CD4-positive, alpha-beta T cell (primary cell): ENCODE results near the gene ELK4. TPM values are rescaled to one million over a fixed set of nuclear protein-coding genes. Genes with fewer than 3 reads are reported as not detected.

Experiments used
- ATAC-seq: fragments of 200-7000 bp; cut with Tn5 transposase; one replicate; pipeline ENCODE4 v1.10.0; 2022; ENCODE audit warnings: mild to moderate bottlenecking; ENCODE audit not compliant: poor library complexity
- CTCF ChIA-PET: fragments of 350-600 bp; sonication (Branson Sonifier 250); formaldehyde crosslinking; loops from one replicate; lab custom pipeline; 2021; ENCODE audit warnings: antibody characterized with exemption, inconsistent platforms; lab: Charles Lee
- POLR2A ChIA-PET: fragments of 350-600 bp; sonication (Branson Sonifier 250); formaldehyde crosslinking; loops from one replicate; lab custom pipeline; 2021; ENCODE audit warnings: antibody characterized with exemption, inconsistent platforms; lab: Charles Lee
- DNase-seq, 14 experiments: peaks; one replicate each; pipeline ENCODE4 v3.0.0-alpha.2; 2013 to 2020; ENCODE audit warnings: mixed read lengths in 2 of 14
- H3K27ac ChIP-seq, 2 donors: one replicate each; pipeline versions ENCODE4 v1.5.1 to v1.7.0; 2013; ENCODE audit warnings: low read length in 2 of 2, low read depth in 1 of 2, mild to moderate bottlenecking in 1 of 2
- H3K27me3 ChIP-seq, 2 experiments: 1 replicate in 1 of 2; 2 replicates in 1 of 2; pipeline versions ENCODE4 v1.6.1 to v1.7.0; 2013; ENCODE audit warnings: low read length in 2 of 2, control low read depth in 1 of 2, mild to moderate bottlenecking in 1 of 2, moderate library complexity in 1 of 2; ENCODE audit not compliant: insufficient read depth in 2 of 2, control insufficient read depth in 1 of 2
- H3K36me3 ChIP-seq: one replicate; pipeline ENCODE4 v1.6.1; 2013; ENCODE audit warnings: low read length, control low read depth; ENCODE audit not compliant: insufficient read depth
- H3K4me1 ChIP-seq: one replicate; pipeline ENCODE4 v1.6.1; 2013; ENCODE audit warnings: low read length, control low read depth; ENCODE audit not compliant: insufficient read depth
- H3K4me3 ChIP-seq: one replicate; pipeline ENCODE4 v1.5.1; 2013; ENCODE audit warnings: mild to moderate bottlenecking, low read length, moderate library complexity
- H3K9me3 ChIP-seq, 2 experiments: 1 replicate in 1 of 2; 2 replicates in 1 of 2; pipeline versions ENCODE4 v1.6.1 to v1.7.0; 2013; ENCODE audit warnings: low read length in 2 of 2, mild to moderate bottlenecking in 2 of 2, control low read depth in 1 of 2, moderate library complexity in 1 of 2; ENCODE audit not compliant: control insufficient read depth in 1 of 2, insufficient read depth in 1 of 2
- H3K27ac Mint-ChIP-seq: one replicate; pipeline ENCODE4 v1.8.0; 2020; ENCODE audit warnings: mixed read lengths
- H3K27me3 Mint-ChIP-seq: one replicate; pipeline ENCODE4 v1.8.0; 2021; ENCODE audit warnings: mixed read lengths
- H3K36me3 Mint-ChIP-seq: one replicate; pipeline ENCODE4 v1.8.0; 2021; ENCODE audit warnings: low read depth, mixed read lengths
- H3K4me1 Mint-ChIP-seq: one replicate; pipeline ENCODE4 v1.8.0; 2021; ENCODE audit warnings: low read depth, mixed read lengths
- H3K4me3 Mint-ChIP-seq: one replicate; pipeline ENCODE4 v1.8.0; 2020; ENCODE audit warnings: mild to moderate bottlenecking, mixed read lengths
- H3K9me3 Mint-ChIP-seq: one replicate; pipeline ENCODE4 v1.8.0; 2020; ENCODE audit warnings: mixed read lengths
- CTCF ChIP-seq: fragments of 200-600 bp; IDR thresholded peaks from one replicate; pipeline ENCODE4 v1.8.0; 2022; ENCODE audit warnings: antibody characterized with exemption, mild to moderate bottlenecking
- intact Hi-C, 2 experiments: fragments of 100-400 bp; cut with DNase I in 1 of 2; cut with micrococcal nuclease in 1 of 2; formaldehyde crosslinking; loops; one replicate each; pipeline versions ENCODE4 v1.15.1 to v1.9.0; 2023 to 2025; cut with DNase I, micrococcal nuclease
- total RNA-seq, 174 experiments: library from RNA in 2 of 174; stranded (reverse) in 2 of 174; gene quantifications; one replicate each; pipeline ENCODE4 v1.2.3 and lab custom pipeline; 2021 to 2026

The ELK4 gene
- total RNA-seq, 2 experiments from 2014 or later = 145 to 154 TPM

- no peak for ATAC-seq
- Mint-ChIP-seq H3K4me3 (no peak overlapping the region), H3K36me3 (peaks cover 60% of the 10 kb centered on the region), H3K27ac (peak overlapping the region; percentile 61), H3K4me1 (peaks cover 36% of the 10 kb centered on the region), H3K27me3 (no peaks in the 10 kb centered on the region), H3K9me3 (no peaks in the 10 kb centered on the region)
- peaks cover 46% of the 10 kb centered on the region for H3K36me3 ChIP-seq
- TF ChIP-seq CTCF = no peak
- H3K4me3 ChIP-seq = no peak overlapping the region
- H3K4me1 ChIP-seq = peaks cover 1% of the 10 kb centered on the region
- DNase-seq = no peak
- H3K27ac ChIP-seq = no peak overlapping the region
- no peaks in the 10 kb centered on the region for H3K27me3 ChIP-seq
- no peaks in the 10 kb centered on the region for H3K9me3 ChIP-seq
- POLR2A ChIA-PET = no interaction called here
- CTCF ChIA-PET = interaction anchor here (1.2 kb wide), 1 partner anchor 13 kb away, joined by 3 read pairs; no protein-coding TSS in a partner anchor
- intact Hi-C loops = no loop called here
Measured at GRCh38 chr1:205604825-205605505, 26.8 kb downstream of the ELK4 start.

- Histone ChIP-seq H3K27ac (no peak overlapping the region), H3K9me3 (no peaks in the 10 kb centered on the region), H3K36me3 (peaks cover 48% of the 10 kb centered on the region), H3K4me3 (no peak overlapping the region), H3K27me3 (no peaks in the 10 kb centered on the region), H3K4me1 (no peaks in the 10 kb centered on the region)
- no peak overlapping the region for H3K4me3 Mint-ChIP-seq
- peaks cover 27% of the 10 kb centered on the region for H3K4me1 Mint-ChIP-seq
- no peaks in the 10 kb centered on the region for H3K27me3 Mint-ChIP-seq
- H3K27ac Mint-ChIP-seq = no peak overlapping the region
- no peak for TF ChIP-seq CTCF
- H3K36me3 Mint-ChIP-seq = peaks cover 60% of the 10 kb centered on the region
- intact Hi-C loops = no loop called here
- CTCF ChIA-PET = no interaction called here
- no peak for ATAC-seq
- no peaks in the 10 kb centered on the region for H3K9me3 Mint-ChIP-seq
- DNase-seq = no peak
- POLR2A ChIA-PET = no interaction called here
Measured at GRCh38 chr1:205604059-205604458, 27.8 kb downstream of the ELK4 start.

GRCh38 chr1:205601205-205601604, 30.6 kb downstream of the ELK4 start:
- no peak overlapping the region for H3K4me3 Mint-ChIP-seq
- no peaks in the 10 kb centered on the region for H3K4me1 ChIP-seq
- ChIA-PET POLR2A (interaction anchor here (2.0 to 2.1 kb wide), 3 partner anchors 9 to 31 kb away, joined by 8 to 12 read pairs (median 9); partner anchors contain the start of gene ELK4), CTCF (interaction anchor here (1.4 to 1.9 kb wide), 3 partner anchors 8 to 31 kb away, joined by 5 to 18 read pairs (median 7); partner anchors contain the start of gene ELK4)
- intact Hi-C loops = no loop called here
- H3K27me3 ChIP-seq = no peaks in the 10 kb centered on the region
- H3K36me3 Mint-ChIP-seq = peaks cover 59% of the 10 kb centered on the region
- no peaks in the 10 kb centered on the region for H3K9me3 ChIP-seq
- ATAC-seq (no peak), DNase-seq (no peak)
- no peak overlapping the region for H3K27ac Mint-ChIP-seq
- no peak overlapping the region for H3K4me3 ChIP-seq
- H3K27ac ChIP-seq = no peak overlapping the region
- H3K36me3 ChIP-seq = peaks cover 50% of the 10 kb centered on the region
- TF ChIP-seq CTCF = no peak
- H3K27me3 Mint-ChIP-seq = no peaks in the 10 kb centered on the region
- H3K9me3 Mint-ChIP-seq = no peaks in the 10 kb centered on the region
- H3K4me1 Mint-ChIP-seq = peaks cover 22% of the 10 kb centered on the region
